ENCODE results near the gene ACTL8.

DNA sequence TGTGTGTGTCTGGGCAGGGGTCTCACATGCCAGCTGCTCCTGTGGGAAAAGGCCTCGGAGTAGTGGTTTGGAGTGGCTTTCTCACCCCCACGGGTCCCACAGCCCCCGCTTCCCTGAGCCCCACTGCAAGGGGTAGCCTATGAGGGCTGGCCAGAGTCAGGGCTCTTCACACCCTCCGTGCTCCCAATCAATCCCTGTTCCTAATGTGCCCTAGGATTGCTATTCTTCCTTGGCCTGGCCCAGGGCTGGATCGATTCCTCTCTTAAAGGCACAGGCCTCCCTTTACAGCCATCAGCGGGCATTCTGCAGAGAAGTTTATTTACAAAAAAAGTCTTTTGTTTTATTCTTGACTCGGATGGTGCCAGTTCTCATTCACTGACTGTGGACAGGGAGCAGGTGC lies 19.3 kb upstream of the ACTL8 start:
- no peak for TF ChIP-seq RCOR1 (IDR thresholded peaks at IDR 0.05; ENCODE audit: insufficient replicate concordance, low read length)
- no peak for TF ChIP-seq POLR2A (IDR thresholded peaks at IDR 0.05; ENCODE audit: low read depth, low read length)
- TF ChIP-seq, protein P1, sequence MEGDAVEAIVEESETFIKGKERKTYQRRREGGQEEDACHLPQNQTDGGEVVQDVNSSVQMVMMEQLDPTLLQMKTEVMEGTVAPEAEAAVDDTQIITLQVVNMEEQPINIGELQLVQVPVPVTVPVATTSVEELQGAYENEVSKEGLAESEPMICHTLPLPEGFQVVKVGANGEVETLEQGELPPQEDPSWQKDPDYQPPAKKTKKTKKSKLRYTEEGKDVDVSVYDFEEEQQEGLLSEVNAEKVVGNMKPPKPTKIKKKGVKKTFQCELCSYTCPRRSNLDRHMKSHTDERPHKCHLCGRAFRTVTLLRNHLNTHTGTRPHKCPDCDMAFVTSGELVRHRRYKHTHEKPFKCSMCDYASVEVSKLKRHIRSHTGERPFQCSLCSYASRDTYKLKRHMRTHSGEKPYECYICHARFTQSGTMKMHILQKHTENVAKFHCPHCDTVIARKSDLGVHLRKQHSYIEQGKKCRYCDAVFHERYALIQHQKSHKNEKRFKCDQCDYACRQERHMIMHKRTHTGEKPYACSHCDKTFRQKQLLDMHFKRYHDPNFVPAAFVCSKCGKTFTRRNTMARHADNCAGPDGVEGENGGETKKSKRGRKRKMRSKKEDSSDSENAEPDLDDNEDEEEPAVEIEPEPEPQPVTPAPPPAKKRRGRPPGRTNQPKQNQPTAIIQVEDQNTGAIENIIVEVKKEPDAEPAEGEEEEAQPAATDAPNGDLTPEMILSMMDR (conservative IDR thresholded peaks at IDR 0.05; ENCODE audit: low read depth, low read length), result no peak

All from IMR-90 (cell line).